Cardiac fibroblast (primary cell): ENCODE measurements around the gene ATF4.
"Not testable (repeated sequence)": the region's sequence is repeated elsewhere in the genome, so short reads cannot be mapped to it uniquely, and the experiment has no call there.

Experiments
- DNase-seq, 2 donors: peaks; one replicate each; pipeline versions ENCODE4 v3.0.0 to v3.0.0-alpha.2; 2010; ENCODE audit warnings: low read depth in 2 of 2
- H3K4me3 ChIP-seq, 2 donors: replicated peaks in 1 of 2; 1 replicate in 1 of 2; 2 replicates in 1 of 2; pipeline ENCODE4 v1.5.1; 2011; ENCODE audit warnings: low read depth in 2 of 2, low read length in 2 of 2, mild to moderate bottlenecking in 2 of 2, moderate library complexity in 1 of 2
- TF ChIP-seq, protein P1 (sequence below): IDR thresholded peaks from one replicate; pipeline ENCODE4 v1.5.1; 2011; ENCODE audit warnings: low read depth, mild to moderate bottlenecking, low read length, inconsistent platforms

Gene ATF4

GRCh38 chr22:39517470-39517869 is 2.9 kb upstream of the ATF4 start:
- no peak overlapping the region for H3K4me3 ChIP-seq
- TF ChIP-seq, protein P1, sequence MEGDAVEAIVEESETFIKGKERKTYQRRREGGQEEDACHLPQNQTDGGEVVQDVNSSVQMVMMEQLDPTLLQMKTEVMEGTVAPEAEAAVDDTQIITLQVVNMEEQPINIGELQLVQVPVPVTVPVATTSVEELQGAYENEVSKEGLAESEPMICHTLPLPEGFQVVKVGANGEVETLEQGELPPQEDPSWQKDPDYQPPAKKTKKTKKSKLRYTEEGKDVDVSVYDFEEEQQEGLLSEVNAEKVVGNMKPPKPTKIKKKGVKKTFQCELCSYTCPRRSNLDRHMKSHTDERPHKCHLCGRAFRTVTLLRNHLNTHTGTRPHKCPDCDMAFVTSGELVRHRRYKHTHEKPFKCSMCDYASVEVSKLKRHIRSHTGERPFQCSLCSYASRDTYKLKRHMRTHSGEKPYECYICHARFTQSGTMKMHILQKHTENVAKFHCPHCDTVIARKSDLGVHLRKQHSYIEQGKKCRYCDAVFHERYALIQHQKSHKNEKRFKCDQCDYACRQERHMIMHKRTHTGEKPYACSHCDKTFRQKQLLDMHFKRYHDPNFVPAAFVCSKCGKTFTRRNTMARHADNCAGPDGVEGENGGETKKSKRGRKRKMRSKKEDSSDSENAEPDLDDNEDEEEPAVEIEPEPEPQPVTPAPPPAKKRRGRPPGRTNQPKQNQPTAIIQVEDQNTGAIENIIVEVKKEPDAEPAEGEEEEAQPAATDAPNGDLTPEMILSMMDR, result no peak
- no peak for DNase-seq

DNA sequence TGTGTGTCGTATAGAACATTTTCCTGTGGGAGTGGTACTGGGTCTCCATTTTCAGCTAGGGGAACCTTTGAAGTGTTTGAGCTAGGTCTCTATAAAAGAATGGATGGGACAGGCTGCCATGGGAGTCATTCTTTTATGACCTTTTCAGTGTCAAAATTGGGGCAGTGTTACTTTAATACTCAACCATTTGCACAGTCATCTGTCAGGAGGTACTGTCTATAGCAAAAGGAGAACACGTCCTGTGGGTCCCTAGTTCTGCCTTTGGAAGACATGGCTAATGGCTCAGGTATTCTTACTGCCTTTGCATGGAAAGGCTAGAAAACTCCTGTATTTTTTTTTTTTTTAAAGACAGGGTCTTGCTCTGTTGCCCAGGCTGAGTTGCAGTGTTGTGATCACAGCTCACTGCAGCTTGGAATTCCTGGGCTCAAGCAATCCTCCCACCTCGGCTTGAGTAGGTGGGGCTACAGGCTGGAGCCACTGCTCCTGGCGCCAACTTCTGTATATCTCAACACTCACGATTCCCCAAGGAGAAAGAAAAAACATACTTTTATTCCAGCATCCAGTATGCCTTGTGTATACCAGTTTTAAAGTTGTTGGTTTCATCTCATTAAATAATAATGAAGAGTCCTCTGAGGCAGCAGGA is 2.1 kb upstream of the ATF4 start:
- peak; percentile 70 to 81 for DNase-seq
- TF ChIP-seq, protein P1, result no peak
- H3K4me3 ChIP-seq, result no peak overlapping the region

GRCh38 chr22:39518996-39519680 is 1.2 kb upstream of the ATF4 start:
- H3K4me3 ChIP-seq, result peak overlapping the region; percentile 95
- TF ChIP-seq, protein P1, result no peak
- peak in 1 of 2 donors; percentile 71 for DNase-seq

DNA sequence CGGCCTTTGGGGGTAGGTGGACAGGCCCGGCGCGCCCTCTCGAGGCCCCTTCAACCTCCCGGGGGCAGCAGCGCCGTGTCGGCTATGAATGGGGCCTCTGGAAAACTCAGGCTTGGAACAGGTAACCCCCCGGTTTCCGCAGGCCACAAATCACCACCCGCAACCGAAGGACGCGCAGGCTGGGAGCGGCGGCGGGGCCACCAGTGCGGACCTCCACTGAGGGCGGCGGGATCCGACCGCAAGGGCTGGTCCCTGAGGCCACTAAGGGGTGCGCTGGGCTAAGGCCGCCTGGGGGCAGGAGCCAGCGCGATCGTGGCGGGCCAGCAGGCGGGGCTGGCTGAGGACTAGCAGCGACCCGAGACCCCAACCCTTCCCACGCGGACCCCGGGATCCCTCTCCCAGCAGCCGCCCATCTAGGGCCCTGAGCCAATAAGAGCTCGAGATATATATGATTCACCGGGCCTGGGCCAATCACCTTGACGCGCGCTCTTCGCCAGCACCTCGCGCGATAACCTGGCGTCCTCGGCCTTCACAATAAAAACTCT is 609 bp upstream of the ATF4 start:
- TF ChIP-seq, protein P1, result peak; percentile 17
- peak in 1 of 2 donors; percentile 68 for DNase-seq
- H3K4me3 ChIP-seq, result peak overlapping the region; percentile 95

DNA sequence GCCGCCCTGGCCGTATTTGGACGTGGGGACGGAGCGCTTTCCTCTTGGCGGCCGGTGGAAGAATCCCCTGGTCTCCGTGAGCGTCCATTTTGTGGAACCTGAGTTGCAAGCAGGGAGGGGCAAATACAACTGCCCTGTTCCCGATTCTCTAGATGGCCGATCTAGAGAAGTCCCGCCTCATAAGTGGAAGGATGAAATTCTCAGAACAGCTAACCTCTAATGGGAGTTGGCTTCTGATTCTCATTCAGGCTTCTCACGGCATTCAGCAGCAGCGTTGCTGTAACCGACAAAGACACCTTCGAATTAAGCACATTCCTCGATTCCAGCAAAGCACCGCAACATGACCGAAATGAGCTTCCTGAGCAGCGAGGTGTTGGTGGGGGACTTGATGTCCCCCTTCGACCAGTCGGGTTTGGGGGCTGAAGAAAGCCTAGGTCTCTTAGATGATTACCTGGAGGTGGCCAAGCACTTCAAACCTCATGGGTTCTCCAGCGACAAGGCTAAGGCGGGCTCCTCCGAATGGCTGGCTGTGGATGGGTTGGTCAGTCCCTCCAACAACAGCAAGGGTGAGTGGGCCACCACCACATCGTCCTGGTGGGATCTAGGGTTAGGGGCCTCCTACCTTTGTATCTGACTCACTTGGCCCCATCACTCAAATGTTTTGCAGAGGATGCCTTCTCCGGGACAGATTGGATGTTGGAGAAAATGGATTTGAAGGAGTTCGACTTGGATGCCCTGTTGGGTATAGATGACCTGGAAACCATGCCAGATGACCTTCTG is 934 bp downstream of the ATF4 start:
- DNase-seq, result peak in 1 of 2 donors; percentile 88
- H3K4me3 ChIP-seq, result peak overlapping the region; percentile 95

DNA sequence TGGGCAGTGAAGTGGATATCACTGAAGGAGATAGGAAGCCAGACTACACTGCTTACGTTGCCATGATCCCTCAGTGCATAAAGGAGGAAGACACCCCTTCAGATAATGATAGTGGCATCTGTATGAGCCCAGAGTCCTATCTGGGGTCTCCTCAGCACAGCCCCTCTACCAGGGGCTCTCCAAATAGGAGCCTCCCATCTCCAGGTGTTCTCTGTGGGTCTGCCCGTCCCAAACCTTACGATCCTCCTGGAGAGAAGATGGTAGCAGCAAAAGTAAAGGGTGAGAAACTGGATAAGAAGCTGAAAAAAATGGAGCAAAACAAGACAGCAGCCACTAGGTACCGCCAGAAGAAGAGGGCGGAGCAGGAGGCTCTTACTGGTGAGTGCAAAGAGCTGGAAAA is 1.7 kb downstream of the ATF4 start:
- not testable (repeated sequence) for DNase-seq
- peak overlapping the region; percentile 95 for H3K4me3 ChIP-seq

- TF ChIP-seq, protein P1, result no peak
- peak; percentile 62 to 71 for DNase-seq
- peak overlapping the region; percentile 95 for H3K4me3 ChIP-seq
Observed at GRCh38 chr22:39522567-39523300, 2.4 kb downstream of the ATF4 start.
